Measurements from ENCODE around the gene ZNF280B.
"Not testable (repeated sequence)": the region's sequence is repeated elsewhere in the genome, so short reads cannot be mapped to it uniquely, and the experiment has no call there.

Gene ZNF280B

DNA sequence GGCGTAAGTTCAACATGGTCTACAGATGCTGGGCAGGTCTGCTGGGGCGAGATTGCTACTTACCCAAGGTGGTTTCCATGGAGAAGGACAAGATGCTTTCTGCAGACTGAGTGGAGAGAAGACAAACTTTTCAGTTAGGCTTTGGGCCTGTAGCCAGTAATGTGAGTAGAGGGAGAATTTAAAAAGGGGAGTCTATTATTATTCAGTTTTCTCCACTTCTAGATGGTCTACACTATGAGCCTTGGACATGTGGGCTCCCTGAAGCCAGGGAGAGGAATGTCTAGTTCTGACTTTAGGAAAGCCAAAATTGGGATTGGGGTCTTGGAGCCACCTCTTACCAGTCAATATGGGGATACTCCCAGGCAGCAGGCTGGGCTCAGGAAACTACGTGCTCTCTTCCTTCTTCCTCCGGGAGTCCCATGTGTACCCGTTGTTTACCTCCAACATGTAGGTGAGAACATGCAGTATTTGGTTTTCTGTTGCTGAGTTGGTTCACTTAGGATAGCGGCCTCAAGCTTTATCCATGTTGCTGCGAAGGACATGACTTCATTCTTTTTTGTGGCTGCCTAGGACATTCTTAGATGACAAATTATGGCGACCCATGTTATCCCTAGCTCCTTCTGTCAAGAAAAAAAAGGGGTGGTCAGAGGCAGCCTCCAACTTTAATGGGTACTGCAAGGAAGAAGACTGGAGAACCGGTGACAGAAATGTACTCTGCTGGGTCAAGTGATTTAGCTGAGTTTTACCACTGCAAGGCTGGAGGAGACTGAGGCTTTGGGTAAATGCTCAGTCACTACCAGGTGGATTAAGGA, 26.3 kb upstream of the ZNF280B start:
- no peak for DNase-seq

DNA sequence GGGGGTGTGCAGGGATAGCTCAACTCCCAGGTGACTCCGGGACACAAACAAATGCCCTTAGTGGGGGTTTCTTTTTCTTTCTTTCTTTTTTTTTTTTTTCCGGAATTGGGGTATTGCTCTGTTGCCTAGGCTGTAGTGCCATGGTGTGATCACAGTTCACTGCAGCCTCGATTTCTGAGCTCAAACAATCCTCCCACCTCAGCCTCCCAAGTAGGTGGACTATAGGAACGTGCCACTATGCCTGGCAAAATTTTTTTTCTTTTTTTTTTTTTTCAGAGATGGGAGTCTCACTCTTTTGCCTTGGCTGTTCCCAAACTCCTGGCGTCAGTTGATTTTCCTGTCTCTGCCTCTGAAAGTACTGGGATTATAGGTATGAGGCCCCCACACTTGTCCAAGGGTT, 25.3 kb upstream of the ZNF280B start:
- DNase-seq, result no peak

- DNase-seq, result no peak
These were observed 24.9 kb upstream of the ZNF280B start for GRCh38 chr22:22533417-22533816.

DNA sequence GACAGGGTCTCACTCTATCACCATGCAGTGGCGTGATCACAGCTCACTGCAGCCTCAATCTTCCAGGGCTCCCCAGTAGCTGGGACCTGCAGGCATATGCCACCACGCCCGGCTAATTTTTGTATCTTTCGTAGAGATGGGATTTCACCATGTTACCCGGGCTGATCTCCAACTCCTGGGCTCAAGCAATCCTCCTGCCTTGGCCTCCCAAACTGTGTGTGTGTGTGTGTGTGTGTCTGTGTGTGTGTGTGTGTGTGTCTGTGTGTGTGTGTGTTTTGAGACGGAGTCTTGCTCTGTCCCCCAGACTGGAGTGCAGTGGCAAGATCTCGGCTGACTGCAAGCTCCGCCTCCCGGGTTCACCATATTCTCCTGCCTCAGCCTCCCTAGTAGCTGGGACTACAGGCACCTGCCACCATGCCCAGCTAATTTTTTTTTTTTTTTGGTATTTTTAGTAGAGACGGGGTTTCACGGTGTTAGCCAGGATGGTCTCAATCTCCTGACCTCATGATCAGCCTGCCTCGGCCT, 24.1 kb upstream of the ZNF280B start:
- not testable (repeated sequence) for DNase-seq

- no peak for DNase-seq
These were observed 23.4 kb upstream of the ZNF280B start for GRCh38 chr22:22531770-22532546.

- no peak for DNase-seq
These were observed 20.2 kb upstream of the ZNF280B start for GRCh38 chr22:22528780-22529179.

- DNase-seq, result no peak
These were observed 18.8 kb upstream of the ZNF280B start for GRCh38 chr22:22527312-22527711.

DNA sequence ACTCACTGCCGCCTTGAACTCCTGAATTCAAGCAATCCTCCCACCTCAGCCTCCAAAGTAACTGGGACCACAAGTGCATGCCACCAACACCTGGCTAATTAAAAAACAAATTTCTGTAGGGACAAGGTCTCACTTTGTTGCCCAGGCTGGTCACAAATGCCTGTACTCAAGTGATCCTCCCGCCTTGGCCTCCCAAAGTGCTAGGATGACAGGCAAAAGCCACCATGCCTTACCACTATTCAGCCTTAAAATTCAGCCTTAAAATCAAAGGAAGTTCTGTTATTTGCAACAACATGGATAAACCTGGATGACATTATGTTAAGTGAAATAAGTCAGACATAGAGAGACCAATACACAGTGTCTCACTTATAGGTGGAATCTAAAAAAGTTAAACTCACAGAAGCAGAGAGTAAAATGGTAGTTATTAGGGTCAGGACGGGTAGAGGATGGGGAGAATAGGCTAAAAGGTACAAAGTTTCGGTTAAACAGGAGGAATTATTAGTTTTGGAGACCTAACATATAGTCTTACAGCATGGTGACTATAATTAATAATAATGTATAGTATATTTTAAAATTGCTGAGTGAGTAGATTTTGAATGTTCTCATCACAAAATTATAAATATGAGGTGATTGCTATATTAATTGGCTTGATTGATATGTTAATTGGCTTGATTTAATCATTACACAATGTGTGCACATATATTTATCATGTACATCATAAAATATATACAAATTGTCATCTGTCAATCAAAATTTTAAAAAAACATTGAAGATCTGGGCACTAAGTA, 17.8 kb upstream of the ZNF280B start:
- no peak for DNase-seq

DNA sequence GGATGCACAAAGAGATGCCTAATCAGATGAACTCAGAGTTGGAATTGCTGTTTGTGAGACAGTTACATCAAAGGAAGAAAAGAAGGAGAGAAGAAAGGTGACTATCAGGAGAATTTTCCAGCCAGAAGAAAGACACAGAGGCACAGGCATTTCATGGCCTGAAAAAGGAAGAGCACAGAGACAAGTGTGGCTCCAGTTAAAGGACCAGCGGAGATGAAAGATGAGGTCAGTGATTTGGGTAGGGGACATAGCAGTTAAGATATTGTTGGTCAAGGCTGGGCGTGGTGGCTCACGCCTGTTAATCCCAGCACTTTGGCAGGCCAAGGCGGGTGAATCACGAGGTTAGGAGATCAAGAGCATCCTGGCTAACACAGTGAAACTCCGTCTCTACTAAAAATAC, 15.0 kb upstream of the ZNF280B start:
- DNase-seq, result no peak

DNA sequence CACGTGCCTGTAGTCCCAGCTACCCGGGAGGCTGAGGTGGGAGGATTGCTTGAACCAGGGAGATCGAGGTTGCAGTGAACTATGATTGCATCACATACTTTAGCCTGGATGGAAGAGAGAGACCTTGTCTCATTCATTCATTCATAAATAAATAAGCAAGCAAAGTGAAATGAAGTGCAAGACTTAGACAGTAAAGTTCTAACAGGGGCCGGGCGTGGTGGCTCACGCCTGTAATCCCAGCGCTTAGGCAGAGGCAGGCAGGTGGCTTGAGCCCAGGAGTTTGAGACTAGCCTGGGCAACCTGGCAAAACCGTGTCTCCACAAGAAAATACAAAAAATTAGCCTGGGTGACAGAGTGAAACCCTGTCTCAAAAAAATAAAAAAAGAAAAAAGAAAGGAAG, 13.1 kb upstream of the ZNF280B start:
- no peak for DNase-seq

DNA sequence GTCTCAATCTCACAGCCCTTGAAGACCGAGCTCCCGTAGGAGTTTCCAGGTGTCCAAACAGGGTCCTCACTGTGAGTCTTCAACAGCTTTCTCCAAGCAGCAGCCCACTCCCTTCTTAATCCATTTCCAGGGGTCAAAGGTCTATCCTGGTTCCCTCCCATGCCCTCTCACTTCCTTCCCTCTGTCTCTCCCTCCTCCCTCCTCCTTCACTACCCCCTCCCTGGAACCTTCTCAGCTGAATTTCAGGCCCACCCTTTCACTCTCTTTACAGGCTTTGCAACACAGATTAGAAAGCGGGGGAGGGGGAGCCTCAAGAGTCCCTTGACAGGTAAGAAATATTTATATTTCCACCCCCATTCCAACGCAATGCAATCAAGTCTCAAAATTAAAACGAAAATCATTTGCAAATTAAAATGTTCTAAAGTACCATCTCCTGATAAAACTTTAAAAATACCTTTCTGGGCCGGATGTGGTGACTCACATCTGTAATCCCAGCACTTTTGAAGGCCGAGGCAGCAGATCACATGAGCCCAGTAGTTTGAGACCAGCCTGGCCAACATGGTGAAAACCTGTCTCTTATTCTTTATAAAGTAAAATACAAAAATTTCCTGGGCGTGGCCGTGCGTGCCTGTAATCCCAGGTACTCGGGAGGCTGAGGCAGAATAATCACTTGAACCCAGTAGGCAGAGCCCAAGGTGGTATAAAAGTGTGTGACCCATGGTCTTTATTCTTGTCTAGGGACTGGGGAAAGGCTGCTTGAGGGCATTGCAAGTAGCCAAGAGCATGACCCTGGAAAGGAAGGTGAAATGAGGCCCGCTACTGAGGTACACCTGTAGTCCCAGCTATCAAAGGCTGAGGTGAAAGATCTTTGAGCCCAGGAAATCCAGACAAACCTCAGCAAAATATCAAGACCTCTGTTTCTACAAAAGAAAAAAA, 12.4 kb upstream of the ZNF280B start:
- no peak for DNase-seq

DNA sequence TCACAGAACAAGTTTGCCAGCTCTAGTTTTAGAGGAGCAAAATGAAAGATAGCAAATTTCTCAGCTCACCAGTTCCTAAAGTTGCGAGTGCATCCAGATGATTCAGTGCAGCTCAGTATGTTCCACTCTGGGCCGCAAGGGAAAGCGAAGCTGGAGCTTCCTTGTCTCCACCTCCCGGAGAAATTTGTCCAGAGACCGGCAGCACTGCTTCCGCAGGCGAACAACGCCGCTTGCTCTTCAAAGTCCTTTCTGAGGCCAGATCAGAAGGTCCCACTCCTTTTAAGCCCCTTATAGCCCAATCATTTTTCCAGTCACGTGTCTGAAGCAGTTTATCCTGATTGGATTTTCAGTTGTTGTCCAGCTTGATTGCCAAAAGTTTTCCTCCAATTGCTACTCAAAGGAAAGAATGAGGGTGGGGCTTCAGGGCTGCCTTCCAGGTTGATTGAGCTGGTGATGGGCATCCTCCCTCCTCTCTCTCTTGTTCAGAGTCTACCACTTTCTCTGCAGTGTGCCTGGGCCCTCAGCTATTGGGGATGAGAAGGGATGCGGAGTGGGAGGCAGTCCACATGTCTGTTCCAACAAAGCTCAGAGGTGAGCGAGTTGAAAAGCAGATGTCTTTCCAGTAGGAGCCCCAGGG, 11.6 kb upstream of the ZNF280B start, which contains the start of gene ZNF280A:
ZNF280A (minus strand) TSS at position 251 of the 637 bp plus-strand sequence. CDS start 4,640 bp downstream, outside the sequence.
- DNase-seq, result no peak

- no peak for DNase-seq
These were observed 11.0 kb upstream of the ZNF280B start for GRCh38 chr22:22519591-22519990.

GRCh38 chr22:22516992-22517391, 8.4 kb upstream of the ZNF280B start:
- DNase-seq, result no peak

DNA sequence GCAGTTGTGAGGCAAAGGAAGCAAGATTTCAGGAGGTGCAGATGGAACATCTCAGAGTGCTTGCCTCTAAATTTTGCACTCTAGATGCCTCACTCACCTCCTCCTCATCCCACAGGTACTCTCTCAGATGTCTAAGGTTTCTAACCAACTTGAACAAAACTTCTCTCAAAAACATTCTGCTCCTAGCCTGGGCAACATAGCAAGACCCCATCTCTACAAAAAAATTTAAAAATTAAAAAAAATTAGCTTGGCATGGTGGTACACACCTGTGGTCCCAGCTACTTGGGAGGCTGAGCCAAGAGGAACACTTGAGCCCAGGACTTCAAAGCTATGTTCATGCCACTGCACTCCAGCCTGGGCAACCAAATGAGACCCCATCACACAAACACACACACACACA, 7.3 kb upstream of the ZNF280B start:
- DNase-seq, result no peak

DNA sequence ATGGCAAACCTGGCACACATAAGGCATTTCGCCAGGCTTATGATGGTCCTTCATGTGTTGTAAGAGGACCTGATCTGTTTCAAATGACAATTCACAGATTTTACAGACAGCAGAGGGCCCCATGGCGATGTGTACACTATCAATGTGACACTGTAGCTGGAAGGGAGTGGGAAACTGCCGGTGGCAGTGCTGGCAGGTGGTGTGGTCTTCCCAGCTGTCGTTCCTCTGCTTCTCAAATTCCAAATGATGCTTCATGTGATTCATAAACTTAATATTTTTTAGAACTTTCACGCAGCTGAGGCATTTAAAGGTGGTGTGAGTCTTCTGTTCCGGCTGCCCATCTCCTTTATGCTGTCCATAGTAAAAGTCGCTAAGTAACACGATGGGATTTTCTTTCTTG, 5.9 kb upstream of the ZNF280B start:
- DNase-seq, result not testable (repeated sequence)

DNA sequence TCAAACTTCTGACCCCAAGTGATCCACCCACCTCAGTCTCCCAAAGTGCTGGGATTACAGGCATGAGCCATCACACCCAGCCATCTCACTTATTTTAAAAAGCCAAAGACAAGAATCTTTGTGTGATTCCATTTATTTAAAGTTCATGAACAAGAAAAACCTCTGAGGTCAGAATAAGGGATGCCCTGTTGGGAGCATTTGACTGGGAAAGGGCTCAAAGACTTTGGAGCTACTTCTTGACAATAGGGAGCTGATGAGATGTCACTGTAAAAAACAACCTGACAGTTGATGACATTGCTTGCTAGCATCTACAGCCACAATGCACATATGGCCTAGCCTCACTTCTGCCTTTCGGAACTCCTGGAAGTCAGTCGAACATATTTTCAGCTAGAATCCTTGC, 5.1 kb upstream of the ZNF280B start:
- no peak for DNase-seq

DNA sequence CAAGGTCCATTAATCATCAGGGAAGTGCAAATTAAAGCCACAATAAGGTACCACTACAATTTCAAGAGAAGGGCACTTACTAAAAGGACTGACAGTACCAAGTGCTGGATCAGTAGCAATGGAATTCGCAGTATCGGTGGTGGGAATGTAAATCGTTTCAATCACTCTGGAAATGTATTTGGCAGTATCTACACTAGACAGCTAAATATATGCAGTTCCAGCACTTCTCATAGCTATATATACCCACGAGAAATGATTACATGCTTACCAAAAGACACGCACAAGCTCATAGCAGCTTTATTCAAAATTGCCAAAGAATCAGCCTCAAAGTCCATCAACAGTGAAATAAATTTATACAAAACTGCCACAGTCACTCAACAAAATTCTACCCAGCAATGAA, 4.4 kb upstream of the ZNF280B start:
- no peak for DNase-seq

- DNase-seq, result not testable (repeated sequence)
These were observed 2.3 kb upstream of the ZNF280B start for GRCh38 chr22:22510833-22511232.

DNA sequence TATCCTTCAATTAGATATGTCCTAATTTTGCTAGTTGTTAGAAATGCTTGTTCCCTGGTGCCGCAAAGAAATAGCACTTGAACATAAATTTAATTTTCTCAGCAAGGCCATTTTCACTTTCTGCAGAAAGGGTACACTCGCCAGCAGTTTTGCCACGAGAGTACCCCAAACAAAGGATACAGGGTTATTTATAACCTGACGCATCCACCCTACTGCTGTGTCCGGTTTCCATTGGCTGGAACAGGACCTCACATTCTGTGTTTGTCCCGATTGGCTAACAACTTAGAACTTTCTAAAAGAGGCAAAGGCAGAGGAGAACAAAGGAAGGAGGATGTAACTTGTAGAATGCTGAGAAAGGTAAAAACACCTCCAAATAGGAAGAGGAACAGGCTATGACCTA, 1.4 kb upstream of the ZNF280B start:
- not testable (repeated sequence) for DNase-seq

GRCh38 chr22:22507743-22508273, 734 bp downstream of the ZNF280B start:
- DNase-seq, result no peak
